Measurements from ENCODE around the gene RNF227. TPM values are rescaled to one million over a fixed set of nuclear protein-coding genes. Genes with fewer than 3 reads are reported as not detected.

Gene RNF227
- total RNA-seq, 1 donor from 2014 or later: 4.0 TPM

- peaks cover 3% of the 10 kb centered on the region for H4K20me1 ChIP-seq (ENCODE audit: low read depth)
- Mint-ChIP-seq H3K36me3 (no peaks in the 10 kb centered on the region), H3K9me3 (no peaks in the 10 kb centered on the region), H3K4me3 (peak overlapping the region; percentile 83), H3K27ac (peak overlapping the region; percentile 20), H3K27me3 (ENCODE audit: insufficient read depth, low read depth) (peaks cover 11% of the 10 kb centered on the region), H3K4me1 (peaks cover 19% of the 10 kb centered on the region)
- no peaks in the 10 kb centered on the region for H3K79me2 ChIP-seq (ENCODE audit: low read depth)
- no peak overlapping the region for H3K27ac ChIP-seq
- H3K36me3 ChIP-seq: no peaks in the 10 kb centered on the region
- H3K4me3 ChIP-seq: peak overlapping the region; percentile 35
- peak overlapping the region; percentile 70 for H3K4me2 ChIP-seq
- DNase-seq (ENCODE audit: low spot score): no peak
- peak overlapping the region; percentile 88 for H2AFZ ChIP-seq (replicated peaks)
- peaks cover 68% of the 10 kb centered on the region for H3K27me3 ChIP-seq
- H3F3A ChIP-seq (ENCODE audit: low read depth): peaks cover 22% of the 10 kb centered on the region
- no peak overlapping the region for H3K9ac ChIP-seq
- TF ChIP-seq EZH2phosphoT487 (IDR thresholded peaks at IDR 0.05): no peak
- no peaks in the 10 kb centered on the region for H3K9me3 ChIP-seq (ENCODE audit: low read depth)
- H3K4me1 ChIP-seq: peaks cover 4% of the 10 kb centered on the region
These were observed 245 bp upstream of the RNF227 start for GRCh38 chr17:7916385-7916682.

GRCh38 chr17:7915179-7915610 lies 894 bp downstream of the RNF227 start:
- Histone ChIP-seq H4K20me1 (ENCODE audit: low read depth) (peaks cover 3% of the 10 kb centered on the region), H3F3A (ENCODE audit: low read depth) (peaks cover 22% of the 10 kb centered on the region), H3K27me3 (peaks cover 56% of the 10 kb centered on the region), H3K9ac (no peak overlapping the region), H3K4me2 (peak overlapping the region; percentile 75), H3K4me1 (peaks cover 4% of the 10 kb centered on the region), H3K9me3 (ENCODE audit: low read depth) (no peaks in the 10 kb centered on the region), H3K27ac (no peak overlapping the region), H2AFZ (replicated peaks) (peak overlapping the region; percentile 79), H3K36me3 (no peaks in the 10 kb centered on the region), H3K79me2 (ENCODE audit: low read depth) (no peaks in the 10 kb centered on the region), H3K4me3 (peak overlapping the region; percentile 45)
- DNase-seq (ENCODE audit: low spot score): no peak
- H3K27ac Mint-ChIP-seq: peak overlapping the region; percentile 76
- peak overlapping the region; percentile 88 for H3K4me3 Mint-ChIP-seq
- H3K9me3 Mint-ChIP-seq: no peaks in the 10 kb centered on the region
- peaks cover 2% of the 10 kb centered on the region for H3K36me3 Mint-ChIP-seq
- TF ChIP-seq EZH2 (IDR thresholded peaks at IDR 0.05): no peak
- TF ChIP-seq EZH2phosphoT487 (IDR thresholded peaks at IDR 0.05): peak; percentile 25
- peaks cover 19% of the 10 kb centered on the region for H3K4me1 Mint-ChIP-seq
- peaks cover 11% of the 10 kb centered on the region for H3K27me3 Mint-ChIP-seq (ENCODE audit: insufficient read depth, low read depth)

- peak; percentile 81 for DNase-seq (ENCODE audit: low spot score)
- TF ChIP-seq EZH2 (IDR thresholded peaks at IDR 0.05) (no peak), CTCF (IDR thresholded peaks at IDR 0.05) (peak; percentile 75)
- peaks cover 22% of the 10 kb centered on the region for H3F3A ChIP-seq (ENCODE audit: low read depth)
- H3K9me3 ChIP-seq (ENCODE audit: low read depth): no peaks in the 10 kb centered on the region
- H2AFZ ChIP-seq (replicated peaks): no peak overlapping the region
- H3K36me3 Mint-ChIP-seq: peaks cover 11% of the 10 kb centered on the region
- H3K4me3 ChIP-seq: no peak overlapping the region
- H3K4me1 Mint-ChIP-seq: peaks cover 22% of the 10 kb centered on the region
- no peak overlapping the region for H3K9ac ChIP-seq
- H3K36me3 ChIP-seq: no peaks in the 10 kb centered on the region
- H3K79me2 ChIP-seq (ENCODE audit: low read depth): no peaks in the 10 kb centered on the region
- no peak overlapping the region for H3K27ac Mint-ChIP-seq
- peaks cover 35% of the 10 kb centered on the region for H3K27me3 ChIP-seq
- no peaks in the 10 kb centered on the region for H3K9me3 Mint-ChIP-seq
- H3K27ac ChIP-seq: no peak overlapping the region
- peaks cover 11% of the 10 kb centered on the region for H3K27me3 Mint-ChIP-seq (ENCODE audit: insufficient read depth, low read depth)
- peaks cover 3% of the 10 kb centered on the region for H4K20me1 ChIP-seq (ENCODE audit: low read depth)
- H3K4me2 ChIP-seq: no peak overlapping the region
- peaks cover 4% of the 10 kb centered on the region for H3K4me1 ChIP-seq
- no peak overlapping the region for H3K4me3 Mint-ChIP-seq
These were observed 3.1 kb downstream of the RNF227 start for GRCh38 chr17:7912927-7913524.

- H3K9me3 Mint-ChIP-seq: no peaks in the 10 kb centered on the region
- Histone ChIP-seq H3K4me2 (no peak overlapping the region), H2AFZ (replicated peaks) (no peak overlapping the region), H3K4me1 (peaks cover 4% of the 10 kb centered on the region), H3K27me3 (peaks cover 16% of the 10 kb centered on the region), H4K20me1 (ENCODE audit: low read depth) (peaks cover 3% of the 10 kb centered on the region), H3K4me3 (no peak overlapping the region), H3F3A (ENCODE audit: low read depth) (peaks cover 17% of the 10 kb centered on the region), H3K9ac (no peak overlapping the region), H3K9me3 (ENCODE audit: low read depth) (no peaks in the 10 kb centered on the region), H3K27ac (no peak overlapping the region), H3K79me2 (ENCODE audit: low read depth) (no peaks in the 10 kb centered on the region), H3K36me3 (no peaks in the 10 kb centered on the region)
- H3K4me1 Mint-ChIP-seq: peaks cover 14% of the 10 kb centered on the region
- H3K4me3 Mint-ChIP-seq: no peak overlapping the region
- H3K36me3 Mint-ChIP-seq: peaks cover 12% of the 10 kb centered on the region
- no peak for DNase-seq (ENCODE audit: low spot score)
- H3K27me3 Mint-ChIP-seq (ENCODE audit: insufficient read depth, low read depth): peaks cover 5% of the 10 kb centered on the region
- no peak for TF ChIP-seq CTCF (IDR thresholded peaks at IDR 0.05)
- no peak for TF ChIP-seq EZH2 (IDR thresholded peaks at IDR 0.05)
- TF ChIP-seq EZH2phosphoT487 (IDR thresholded peaks at IDR 0.05): no peak
- no peak overlapping the region for H3K27ac Mint-ChIP-seq
These were observed 5.0 kb downstream of the RNF227 start for GRCh38 chr17:7911116-7911515.

Measured in neural progenitor cell (in vitro differentiated cells).